Measurements from ENCODE around the gene LGMN.

Gene LGMN

DNA sequence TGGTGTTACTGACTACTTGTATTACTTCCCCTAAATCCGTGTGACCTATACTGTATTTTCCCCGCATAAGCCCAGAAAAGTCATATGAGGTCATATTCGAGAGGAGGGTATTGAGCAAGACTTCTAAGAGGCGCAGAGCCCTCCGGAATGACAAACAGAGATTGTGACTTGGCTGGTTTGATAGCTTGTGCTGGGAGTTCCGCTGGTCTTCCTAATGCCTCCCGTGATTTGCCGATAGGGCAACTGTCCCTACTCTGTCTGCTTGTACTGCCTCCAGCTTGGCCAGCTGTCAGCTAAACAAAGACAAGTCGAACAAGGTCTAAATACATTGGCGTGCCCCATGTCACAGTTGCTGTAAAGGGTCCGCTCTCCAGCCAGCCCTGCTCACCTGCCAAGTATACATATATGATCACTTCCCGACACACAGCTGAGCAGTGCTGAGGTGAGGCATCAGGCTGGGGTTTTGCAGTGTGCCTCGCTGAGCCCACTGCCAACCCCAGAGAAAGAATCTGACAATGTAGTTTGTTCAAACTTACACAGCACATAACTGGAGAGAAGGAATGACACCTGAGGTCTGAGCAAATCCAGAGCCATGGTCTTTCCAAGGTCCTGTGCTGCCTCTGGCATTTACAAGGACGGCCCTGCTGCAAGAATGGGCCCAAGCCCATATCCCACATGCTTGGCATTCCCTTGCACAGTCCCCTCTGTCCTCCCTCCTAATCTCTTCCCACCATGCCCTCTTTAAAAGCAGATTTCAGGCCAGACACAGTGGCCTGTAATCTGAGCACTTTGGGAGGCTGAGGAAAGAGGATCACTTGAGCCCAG is 23.7 kb downstream of the LGMN start:
- no peak for DNase-seq

DNA sequence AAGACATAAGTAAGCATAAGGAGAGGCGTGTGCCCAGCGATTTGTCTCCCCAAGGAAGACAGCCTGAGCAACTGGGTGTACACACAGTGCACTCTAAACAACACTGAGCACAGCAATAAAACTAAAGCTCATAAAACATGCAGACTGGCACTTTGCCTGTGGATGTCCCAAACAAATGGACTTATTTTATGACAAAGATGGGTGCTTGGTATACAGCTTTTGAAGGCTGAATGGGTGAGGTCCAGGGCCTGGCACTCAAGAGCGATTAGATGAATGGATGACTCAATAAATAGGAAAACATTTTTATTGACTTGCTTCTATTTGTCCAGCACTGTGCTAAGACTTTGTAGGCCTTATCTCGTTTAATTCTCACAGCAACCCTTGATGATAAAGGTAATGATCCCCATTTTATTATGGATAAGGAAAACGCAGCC is 28.5 kb downstream of the LGMN start:
- no peak for DNase-seq

DNA sequence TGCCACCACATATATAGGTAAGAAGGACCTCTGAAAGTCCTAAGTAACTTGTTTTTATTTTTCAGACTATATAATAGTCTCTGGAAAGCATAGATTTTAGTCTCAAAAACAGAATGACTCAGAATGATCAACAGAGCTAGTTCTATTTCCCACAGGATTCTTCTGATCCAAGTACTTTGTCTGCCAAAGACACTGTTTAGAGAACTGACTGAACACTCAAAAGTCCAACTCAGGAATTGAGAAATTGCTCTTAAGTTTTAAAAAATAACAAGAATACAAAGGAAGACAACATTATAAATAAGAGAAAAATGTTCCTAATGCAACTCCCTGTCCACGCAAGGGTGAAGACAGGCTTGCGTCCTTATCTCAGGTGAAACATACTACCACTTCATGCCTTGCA is 29.0 kb downstream of the LGMN start:
- no peak for DNase-seq

DNA sequence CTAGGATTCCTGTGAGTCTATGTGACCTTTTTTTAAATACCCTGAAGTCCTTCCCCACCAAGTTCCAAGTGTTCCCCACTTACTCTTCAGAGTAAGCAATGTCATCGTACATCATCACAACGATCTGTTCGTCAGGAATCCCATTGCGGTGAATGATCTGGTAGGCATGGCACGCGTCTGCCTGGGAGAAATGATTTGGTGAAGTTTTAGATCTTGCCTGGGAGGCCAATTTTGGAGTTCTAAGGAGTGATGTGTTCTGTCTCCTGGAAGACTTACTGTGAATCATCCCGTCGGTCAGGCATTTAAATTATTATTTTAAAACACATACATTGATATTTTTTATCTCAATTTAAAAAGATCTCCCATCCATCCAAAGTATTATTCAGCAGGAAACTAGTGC is 29.8 kb downstream of the LGMN start:
- no peak for DNase-seq

DNA sequence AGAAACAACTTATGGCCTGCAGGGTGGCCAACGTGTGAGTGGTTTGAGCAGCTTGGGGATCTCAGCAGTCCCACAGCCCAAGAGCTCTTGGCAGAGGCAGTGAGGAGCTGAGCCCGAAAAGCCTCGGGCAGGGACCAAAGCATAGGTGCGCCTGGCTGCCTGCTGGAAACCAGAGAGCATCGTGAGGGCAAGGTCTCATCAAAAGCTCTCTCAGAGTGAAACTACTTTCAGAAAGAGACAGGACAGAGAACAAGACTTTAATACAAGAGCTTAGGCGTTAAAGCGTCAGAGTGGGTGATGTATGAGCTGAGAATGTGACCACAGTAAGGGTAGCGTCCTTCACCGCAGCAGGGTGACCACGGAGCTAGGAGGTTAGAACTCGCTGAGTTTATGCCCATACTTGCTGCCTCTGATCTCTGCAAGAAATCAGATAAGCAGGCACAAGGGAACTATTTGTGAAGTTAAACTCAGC is 30.8 kb downstream of the LGMN start:
- DNase-seq = peak; percentile 28

DNA sequence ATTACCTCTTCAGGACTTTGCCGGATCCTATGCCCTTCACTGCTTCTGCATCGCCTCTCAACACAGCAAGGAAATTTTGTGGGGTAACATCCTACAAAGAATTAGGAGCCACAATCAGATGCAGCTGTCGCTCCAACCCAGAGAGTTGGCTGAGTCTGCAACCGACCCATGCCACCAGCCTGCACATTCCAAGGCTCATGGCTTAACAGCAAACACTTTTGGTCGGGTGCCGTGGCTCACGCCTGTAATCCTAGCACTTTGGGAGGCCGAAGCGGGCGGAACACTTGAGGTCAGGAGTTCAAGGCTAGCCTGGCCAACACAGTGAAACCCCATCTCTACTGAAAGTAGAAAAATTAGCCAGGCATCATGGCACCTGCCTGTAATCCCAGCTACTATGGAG is 32.3 kb downstream of the LGMN start:
- no peak for DNase-seq

DNA sequence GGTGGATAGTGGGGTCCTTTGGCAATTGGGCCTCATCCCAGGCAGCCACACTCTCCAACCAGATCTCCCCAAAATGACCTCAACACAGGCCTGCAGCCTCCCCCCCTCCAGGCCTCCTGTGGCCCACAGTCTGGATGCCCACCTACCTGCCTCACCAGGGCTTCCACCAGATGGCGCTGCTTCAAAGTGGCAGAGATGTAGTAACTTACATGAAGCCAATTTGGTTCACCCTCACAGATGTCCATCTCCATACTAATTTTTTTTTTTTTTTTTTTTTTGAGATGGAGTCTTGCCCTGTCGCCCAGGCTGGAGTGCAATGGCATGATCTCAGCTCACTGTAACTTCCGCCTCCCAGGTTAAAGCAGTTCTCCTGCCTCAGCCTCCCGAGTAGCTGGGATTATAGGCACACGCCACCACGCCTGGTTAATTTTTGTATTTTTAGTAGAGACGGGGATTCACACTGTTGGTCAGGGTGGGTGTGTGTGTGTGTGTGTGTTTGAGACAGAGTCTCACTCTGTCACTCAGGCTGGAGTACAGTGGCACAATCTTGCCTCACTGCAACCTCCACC is 33.6 kb downstream of the LGMN start:
- peak; percentile 92 for DNase-seq

DNA sequence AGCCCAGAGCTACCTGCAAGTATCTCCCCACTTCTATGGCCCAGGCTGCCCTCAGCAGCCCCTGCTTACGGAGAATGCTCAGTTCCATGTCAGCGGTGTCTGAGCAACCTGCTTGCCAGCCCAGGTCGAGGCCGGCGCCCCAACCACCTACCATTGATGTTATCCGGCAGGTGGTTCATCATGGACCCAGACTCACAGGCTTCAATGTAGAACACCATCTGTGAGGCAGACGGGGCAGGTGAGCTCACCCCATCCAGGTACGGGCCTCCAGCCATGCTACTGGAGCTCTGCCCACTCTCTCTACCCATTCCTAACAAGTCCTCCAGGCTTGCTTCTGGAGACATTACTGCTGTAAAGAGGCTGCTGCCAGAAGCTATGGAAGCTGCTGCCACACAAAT is 35.8 kb downstream of the LGMN start:
- DNase-seq = no peak

DNA sequence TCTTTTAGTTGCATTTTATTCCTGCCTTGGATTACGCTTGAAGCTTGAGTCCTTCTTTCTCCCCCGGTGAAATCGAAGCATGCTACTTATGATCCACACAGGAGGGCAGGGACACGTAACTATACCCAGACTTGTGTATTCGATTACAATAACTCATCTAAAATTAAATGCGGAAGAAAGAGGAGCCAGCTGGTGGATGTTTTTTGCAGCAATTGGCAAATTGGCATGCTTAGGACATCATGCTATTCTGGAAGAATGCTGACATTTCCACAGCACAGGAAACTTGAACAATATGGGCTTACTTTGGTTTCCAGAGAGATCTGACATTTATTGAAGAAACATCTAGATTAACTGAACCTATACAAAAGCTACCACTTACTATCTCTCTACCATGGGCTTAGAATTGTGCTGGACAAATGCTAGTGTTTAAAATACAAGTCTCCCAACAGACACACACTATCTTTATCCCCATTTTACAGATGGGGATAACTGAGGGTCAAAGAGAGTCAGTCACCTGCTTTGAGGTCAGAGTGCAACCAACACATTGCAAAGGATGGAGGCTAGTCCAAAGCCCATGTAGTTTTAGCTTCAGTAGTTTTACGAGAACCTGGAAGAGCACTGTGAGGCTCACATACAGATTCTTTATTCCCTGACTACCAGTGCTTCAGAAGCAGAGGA is 36.3 kb downstream of the LGMN start:
- no peak for DNase-seq

DNA sequence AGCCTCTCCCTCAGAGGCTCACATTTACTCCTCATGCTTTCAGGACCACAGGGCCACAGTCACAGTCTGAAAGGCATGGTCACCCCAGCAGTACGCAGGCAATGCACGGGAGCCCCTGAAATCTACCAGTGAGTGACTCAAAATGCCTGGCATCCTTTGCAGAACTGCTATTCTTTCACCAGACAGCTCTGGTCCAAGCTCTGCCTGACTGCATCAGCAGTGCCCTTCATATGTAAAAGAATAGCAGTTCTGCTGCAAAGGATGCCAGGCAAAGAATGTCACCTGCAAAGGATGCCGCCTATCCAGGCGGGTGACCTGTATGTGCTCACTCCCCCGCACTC is 38.5 kb downstream of the LGMN start:
- DNase-seq = no peak

DNA sequence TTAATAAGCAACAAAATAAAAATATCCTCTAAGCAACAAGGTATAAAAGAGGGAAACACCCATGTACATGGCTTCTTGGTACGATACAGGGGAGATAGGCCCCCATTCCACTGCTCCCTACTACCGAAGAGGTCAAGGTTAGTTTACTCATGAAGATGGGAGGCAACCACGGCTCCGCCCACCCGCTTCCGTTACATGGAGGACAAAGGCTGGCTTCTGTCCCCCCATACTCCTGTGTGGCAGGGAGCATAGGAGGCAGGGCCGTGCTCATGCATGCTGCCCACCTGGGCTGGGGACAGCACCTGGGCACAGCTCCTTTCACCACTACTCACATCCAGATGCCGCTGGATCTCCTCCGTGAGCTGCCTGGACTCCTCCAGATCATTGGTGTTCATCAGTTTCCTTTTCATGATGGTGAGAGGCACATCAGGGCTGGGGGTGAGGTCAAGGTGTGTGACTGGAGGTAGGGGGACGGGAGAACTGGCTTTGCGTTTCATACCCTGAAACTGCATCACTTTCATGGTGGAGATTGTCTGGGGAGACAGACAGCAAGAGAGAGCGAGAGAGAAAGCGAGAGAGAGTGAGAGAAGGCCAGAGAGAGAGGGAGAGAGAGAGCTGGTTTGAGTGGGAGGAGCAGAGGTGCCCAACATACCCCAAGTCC is 39.0 kb downstream of the LGMN start:
- no peak for DNase-seq

DNA sequence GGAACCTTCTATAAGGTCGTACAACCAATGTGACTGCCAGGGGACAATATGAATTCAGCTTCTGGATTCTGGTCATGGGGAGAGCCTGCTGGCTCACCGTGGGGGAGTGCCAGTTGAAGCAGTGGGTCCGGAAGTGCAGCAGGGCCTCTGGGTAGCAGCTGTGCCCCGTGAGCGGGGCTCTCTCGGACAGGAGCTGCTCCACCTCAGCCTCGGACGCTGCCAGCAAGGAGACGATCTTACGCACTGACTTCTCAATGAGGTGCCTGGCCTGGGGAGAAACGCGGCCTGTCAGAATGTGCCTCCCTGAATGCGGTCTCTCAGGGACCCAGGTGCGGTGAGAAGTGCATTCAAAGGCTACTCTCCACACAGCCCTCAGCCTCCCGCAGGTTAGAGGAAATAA is 42.0 kb downstream of the LGMN start:
- no peak for DNase-seq

DNA sequence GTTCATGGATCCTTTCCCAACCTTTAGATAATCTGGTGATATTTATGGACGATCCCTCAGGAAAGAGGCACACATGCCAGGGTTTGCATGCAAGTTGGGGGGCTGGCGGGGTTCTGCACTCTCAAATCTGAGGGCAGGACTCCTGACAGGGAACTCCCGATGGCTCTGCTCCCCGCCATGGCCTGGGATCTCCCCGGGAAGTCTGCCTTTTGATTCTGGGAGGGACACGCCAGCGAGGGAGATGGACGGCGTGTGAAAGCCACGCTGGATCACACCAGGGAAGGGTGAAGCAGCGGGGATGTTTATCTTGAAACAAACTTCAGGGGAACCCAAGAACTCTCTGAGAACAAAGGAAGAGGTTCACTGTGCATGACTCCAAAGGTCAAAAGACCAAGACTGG is 43.6 kb downstream of the LGMN start:
- no peak for DNase-seq

DNA sequence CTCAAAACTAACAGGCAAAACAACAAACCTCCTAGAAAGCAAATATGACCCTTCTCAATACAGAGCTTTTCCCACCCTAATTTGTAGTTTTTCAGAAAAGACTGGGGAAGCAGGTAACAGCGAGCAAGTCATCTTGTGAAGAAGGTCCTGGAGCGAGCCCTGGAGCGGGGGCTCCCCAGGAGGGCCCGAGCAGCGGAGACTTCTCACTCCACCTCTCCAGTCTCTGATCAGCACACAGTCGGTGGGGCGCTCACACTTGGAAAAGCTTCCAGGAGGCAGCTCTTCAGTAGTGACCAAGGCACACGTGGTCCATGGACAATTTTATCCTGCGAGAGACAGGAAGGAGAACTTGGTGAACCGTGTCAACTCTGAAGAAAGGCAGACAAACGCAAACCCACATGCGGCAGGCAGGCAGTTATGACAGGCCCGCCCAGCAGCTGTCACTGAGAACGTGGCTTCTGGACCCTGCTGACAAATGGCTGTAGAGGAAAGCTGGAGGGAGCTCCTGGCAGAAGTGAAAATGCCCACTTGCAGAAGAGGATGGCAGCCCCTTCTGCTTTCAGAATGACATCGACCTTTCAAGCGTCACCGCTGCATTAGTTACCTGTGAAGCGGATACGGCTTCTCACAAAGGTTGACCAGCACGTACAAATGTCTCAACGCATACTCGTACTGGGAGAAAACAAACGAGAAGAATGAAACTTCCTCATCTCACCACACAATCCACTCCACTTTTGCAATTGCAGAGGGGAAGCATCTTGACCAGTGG is 44.2 kb downstream of the LGMN start:
- DNase-seq = no peak

DNA sequence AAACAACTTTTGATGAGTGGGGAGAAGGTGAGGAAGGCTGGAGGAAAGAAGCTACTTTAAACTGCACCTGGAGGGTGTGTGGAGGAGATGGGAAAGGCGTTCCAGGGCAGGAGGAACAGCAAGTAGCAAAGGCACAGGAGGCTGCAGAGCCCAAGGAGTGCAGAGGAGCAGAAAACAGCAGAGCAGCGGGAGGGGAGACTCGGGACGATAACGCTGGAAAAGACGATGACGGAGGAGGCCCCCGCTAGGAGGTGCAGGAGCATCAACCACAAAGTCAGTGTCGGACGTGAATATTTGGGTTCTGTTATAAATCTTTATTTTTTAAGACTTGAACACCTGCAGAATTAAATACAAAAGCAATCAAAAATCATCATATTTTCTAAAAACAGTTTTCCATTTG is 44.9 kb downstream of the LGMN start:
- DNase-seq = no peak

DNA sequence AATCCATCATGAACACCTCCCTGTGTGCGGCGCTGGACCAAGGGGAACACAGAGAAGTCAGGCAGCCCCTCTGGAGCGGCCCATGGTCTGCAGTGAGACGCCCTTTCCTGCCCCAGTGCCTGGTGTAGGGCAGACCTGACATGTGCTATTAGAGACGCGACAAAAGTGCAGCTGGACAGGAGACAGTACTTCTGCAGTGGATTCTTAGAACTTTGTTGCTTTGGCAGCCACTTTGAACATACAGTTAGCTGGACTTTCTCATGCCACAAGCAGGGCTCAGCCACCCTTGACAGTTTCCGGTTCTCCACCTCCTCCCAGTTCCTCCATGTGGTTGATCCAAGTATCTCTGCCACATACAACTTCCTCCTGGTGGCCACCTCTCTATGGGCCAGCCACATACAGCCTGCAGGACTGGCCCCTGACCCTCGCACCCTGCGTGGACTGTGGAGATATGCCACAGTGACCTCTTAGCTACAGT is 45.9 kb downstream of the LGMN start:
- DNase-seq = no peak

DNA sequence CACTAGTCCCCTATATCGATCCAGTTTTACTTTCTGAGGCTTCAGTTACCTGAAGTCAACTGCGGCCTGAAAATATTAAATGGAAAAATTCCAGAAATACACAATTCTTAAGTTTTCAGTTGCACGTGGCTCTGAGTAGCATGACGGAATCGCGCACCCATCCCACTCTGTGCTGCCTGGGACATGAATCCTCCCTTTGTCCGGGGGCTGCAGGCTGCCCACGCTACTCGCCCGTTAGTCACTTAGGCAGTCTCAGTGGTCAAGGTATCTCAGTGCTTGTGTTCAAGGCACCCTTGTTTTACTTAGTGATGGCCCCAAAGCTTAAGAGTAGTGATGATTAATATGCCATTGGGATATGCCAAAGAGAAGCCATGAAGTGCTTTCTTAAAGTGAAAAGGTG is 46.6 kb downstream of the LGMN start:
- no peak for DNase-seq

DNA sequence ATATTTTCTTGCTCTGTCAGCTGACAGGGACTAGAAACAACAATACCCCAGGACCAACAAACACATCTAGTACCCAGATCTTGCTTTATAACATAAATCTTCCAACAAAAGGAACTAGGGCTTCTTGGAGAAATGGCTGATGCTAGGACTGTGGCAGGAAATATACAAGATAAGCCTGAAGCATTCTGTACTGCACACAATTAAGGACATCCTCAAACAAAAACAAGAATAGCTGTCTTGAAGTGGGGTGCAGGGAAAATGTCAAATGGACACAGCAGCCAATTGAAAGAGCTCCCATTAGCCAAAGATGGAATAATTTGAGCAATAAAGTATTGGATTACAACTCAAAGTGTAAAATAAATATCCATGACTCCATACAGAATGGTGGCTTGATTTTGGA is 50.0 kb downstream of the LGMN start:
- DNase-seq = no peak

DNA sequence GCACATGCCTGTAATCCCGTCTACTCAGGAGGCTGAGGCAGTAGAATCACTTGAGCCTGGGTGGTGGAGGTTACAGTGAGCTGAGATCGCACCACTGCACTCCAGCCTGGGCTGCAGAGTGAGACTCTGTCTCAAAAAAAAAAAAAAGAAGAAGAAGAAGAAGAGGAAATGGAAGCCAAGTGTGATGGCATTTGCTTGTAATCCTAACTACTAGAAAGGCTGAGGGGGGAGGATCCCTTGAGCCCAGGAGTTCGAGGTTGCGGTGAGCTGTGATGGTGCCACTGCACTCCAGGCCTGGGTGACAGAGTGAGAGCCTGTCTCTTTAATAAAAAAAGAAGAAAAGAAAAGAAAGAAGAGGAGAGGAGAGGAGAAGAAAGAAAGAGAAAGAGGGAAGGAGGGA is 52.1 kb downstream of the LGMN start:
- DNase-seq = no peak

DNA sequence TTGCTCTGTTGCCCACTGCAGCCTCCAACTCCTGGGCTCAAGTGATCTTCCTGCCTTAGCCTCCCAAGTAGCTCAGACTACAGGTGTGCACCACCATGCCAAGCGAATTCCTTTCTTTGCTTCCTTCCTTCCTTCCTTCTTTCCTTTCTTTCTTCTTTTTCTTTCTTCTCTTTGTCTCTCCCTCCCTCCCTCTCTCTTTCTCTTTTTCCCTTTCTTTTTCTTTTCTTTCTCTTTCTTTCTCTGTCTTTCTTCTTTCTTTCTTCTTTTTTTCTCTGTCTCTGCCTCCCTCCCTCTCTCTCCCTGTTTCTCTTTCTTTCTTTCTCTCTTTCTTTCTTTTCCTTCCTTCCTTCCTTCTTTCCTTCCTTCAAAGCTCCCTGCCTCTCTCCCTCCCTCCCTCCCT is 52.9 kb downstream of the LGMN start:
- DNase-seq = no peak

DNA sequence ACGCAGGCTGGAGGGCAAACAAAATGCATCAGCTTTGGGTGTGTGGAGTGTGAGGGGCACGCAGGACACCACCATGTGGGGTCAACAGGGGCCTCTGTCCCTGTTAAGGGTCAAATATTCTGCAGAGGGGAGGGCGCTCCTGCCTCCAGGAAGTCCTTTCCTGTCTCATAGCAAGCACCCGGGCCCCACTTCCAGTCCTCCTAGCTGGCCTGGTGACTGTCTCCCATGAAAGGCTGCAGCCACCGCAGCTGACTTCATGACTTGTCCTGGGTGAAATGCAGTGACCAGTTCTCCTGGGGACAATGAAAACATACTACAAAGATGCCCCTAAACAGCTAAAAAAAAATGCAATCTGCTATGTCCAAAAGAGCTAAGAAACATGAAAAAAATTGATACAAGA is 53.6 kb downstream of the LGMN start:
- DNase-seq = no peak

DNA sequence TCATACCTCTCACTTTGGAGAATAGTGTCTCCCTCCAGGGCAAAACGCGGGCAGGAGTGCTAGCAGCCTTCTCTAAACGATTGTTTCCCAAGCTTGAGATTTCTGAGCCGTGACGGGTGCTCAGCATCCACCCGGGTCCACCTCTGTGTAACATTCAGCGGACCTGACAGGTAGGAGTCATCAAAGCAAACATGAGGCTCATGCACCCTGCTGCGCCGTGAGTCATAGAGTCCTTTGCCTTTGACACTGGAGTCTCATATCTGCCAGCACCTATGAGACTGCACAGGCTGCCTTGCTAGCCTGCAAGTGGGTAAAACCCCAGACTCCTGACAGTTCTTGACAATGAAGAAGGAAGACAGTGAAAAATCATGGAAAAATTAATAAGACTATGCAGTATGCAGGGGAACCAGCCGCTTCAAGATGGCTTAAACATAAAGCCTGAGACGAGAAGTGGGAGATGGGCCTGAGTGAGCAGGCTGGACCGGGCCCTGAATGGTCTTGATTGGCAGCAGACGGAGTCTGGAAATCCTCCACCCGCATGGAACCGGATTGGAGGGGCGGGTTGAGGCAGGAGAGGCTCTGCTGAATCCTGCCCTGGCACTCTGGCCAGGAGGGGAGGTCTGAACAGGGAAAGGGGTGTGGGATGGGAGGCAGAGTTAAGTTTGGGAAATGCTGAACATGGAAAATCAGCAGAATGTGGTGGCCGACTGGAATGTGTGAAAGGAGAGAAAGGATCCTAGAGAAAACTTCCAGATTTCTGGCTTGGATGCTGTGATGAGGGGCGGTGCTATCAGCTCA is 54.2 kb downstream of the LGMN start:
- peak; percentile 46 for DNase-seq
